Measurements from ENCODE around the gene RTTN.

The RTTN gene

DNA sequence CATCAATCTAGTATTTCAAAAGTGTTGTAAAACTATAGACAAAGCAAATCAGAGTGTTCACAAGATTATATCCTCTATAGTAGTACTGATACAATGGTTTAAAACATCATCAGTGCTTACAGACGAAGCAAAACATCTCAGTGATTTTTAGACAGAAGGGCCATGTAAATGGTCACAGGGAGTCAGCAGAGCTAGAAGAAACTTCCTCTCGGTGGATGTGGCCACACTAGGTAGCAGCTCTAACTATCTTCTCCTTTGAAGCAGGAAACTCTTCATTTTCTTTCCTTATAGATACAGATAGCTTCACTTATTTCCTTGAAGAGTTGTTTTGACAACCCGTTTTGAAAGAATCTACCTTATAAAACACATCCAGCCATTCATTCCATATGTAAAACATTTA lies 177.4 kb downstream of the RTTN start:
- no peak for DNase-seq (ENCODE audit: low read depth)

DNA sequence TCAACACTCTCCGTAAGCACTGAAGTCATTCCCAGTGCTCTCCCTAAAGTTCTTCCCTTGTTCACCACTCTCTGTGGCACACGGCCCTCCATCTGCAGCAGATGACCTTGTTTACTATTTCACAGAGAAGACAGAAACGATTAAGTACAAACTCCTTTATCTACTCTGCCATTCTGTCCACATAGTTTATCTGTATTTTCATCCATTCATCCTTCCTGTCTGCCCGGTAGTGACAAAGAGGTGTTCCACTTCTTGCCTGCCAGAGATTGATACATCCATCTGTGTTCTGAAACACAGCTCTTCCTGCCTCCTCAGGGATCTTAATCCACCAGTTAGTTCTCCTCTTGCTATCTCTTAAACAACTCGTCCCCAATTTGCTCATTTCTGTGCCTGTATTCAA lies 179.9 kb downstream of the RTTN start:
- no peak for DNase-seq (ENCODE audit: low read depth)

DNA sequence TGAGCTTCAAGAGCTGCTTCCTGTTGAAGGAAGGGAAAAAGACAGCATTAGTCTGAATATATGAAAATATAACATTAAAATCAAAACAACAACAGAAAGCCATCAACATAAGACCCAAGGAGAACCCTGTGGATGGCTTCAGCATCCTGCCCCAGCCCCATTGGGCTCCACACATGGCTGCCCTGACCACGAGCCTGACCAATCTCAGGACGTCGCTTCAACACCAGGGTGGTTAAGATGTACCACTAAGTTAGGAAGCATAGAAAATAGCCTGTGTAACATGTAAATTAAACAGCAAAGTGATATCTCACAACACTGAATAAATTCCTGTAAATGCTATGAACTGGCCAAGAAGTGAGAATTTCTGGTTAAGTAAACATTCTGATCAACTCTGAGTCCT lies 180.7 kb downstream of the RTTN start:
- no peak for DNase-seq (ENCODE audit: low read depth)

DNA sequence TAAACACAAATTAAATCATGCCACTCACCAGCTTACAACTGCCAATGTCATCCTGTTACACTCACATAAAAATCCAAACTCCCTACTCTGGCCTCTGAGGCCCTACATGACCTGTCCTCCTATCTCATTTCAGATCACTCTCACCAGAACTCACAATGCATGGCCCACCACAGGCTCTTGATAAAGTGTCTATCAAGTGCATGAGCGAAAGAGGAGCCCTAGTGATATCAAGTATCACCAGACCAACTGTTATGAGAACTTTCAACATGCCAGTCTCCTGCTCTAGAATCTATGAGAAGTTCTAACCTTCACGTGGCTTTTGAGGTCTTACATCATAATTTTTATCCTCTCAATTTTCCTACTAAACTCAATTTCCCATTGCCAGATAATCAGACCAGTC lies 181.4 kb downstream of the RTTN start:
- no peak for DNase-seq (ENCODE audit: low read depth)

DNA sequence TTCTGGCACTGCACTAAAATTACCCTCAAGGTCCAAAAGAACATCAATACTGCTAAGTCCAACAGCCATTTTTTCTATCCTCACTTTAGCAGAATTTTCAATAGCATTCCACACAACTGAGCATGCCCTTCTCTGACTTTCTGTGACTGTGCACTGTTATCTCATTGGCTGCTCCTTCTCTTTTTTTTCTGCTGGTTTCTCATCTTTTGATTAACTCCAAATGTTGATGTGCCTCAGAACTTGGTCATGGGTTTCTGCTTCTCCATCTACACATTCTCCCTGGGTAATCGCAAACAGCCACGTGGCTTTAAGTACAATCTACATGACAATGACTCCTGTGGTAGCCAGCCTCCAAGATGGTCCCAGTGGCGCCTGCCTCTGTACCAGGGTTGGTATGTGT lies 182.9 kb downstream of the RTTN start:
- no peak for DNase-seq (ENCODE audit: low read depth)

DNA sequence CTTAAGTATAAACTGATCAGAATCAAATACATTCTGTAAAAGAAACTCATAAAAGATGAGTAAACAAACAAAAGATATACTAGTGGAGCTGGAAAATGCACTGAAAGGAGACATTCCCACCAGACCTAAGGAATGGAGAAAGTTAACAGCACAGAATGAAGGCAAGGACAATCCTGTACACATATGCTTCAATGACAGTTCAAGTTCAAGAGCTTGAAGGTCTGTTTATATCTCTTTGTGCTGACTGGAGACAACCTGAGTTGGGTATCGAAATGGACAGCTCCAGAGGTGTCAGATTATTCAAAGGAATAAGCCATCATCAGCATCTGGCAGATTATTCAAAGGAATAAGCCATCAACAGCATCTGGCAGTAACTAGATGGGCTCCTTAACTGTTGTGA lies 184.0 kb downstream of the RTTN start:
- DNase-seq (ENCODE audit: low read depth) = no peak

DNA sequence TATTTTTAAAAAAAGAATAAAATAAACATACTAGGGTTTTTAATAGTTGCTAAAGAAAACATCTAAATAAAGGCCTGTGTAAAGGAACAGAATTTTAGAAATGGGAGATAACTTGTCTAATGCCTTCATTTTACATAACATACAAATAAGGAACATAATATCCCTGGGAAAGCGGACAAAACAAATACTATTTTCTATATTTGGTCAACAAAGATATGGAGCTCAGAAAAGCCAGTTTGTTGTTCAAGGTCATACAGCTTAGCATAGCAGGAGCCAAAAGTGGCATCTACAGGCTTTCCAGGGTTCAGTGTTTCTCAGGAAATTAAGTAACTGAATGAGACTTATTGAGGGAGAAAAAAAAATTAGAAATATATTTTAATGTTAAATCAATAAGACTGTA lies 184.4 kb downstream of the RTTN start:
- no peak for DNase-seq (ENCODE audit: low read depth)

DNA sequence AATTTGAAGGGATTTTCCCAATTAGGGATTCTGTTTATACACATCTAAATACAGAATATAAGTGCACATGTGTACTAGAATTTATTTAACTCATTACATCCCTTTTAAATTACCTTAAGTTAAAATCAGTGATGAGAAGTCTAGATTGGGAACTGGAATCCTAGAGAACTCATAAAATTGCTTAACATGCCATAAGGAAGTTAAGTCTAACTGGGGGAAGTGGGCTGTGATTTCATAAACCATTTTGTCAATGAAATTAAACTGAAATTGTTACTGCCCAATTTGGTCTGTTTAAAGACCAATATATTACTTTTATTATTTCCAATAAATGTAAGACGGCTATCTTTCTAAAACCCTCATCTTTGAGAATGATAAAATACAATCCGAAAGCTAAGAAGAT lies 185.5 kb downstream of the RTTN start:
- DNase-seq (ENCODE audit: low read depth) = no peak

DNA sequence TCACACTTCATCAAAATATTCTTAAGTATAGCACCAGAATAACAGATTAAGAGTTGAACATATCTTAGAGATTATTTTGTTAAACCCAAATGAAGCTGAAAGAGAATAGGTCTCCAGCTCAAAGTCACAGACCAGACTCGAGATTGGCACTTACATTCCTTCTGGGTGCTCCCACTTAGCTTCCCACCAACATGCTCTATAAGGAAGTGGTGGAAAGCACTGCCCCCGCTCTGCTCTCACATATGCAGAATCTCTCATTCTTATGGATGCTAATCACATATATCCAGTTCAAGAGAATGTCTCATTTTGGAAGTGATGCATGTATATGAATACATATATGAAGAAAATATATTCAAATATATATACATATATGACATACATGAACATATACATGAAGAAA lies 186.4 kb downstream of the RTTN start:
- DNase-seq (ENCODE audit: low read depth) = no peak

DNA sequence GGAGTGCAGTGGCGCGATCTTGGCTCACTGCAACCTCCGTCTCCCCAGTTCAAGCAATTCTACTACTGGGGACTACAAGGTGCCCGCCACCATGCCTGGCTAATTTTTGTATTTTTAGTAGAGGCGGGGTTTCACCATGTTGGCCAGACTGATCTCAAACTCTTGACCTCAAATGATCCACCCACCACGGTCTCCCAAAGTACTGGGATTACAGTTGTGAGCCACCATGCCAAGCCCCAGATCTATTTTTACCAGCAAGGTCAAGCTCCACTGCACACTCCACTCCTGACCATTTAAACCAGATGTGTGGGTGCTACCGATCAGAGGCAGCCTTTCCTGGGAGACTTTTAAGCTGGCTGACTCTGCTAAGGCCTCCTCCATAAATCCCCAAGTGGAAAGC lies 190.4 kb downstream of the RTTN start:
- DNase-seq (ENCODE audit: low read depth) = no peak

DNA sequence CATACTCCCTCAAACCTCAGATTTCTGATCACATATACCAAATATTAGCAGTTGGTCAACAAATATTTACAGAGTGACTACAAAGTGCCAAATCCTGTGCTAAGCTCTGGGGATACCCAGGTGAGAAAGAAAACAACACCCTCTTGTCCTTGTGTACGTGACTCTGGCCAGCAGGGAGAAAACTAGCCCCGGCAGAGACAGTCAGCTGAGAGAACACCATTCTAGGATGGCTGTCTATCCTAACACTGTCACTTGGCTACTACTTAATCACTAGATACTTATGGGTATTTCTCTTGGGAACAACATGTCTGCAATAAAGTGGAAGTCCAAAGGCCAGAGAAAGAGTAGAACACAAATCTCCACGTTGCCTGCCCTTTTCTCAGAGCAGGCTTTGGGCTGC lies 199.9 kb downstream of the RTTN start:
- DNase-seq (ENCODE audit: low read depth) = no peak

DNA sequence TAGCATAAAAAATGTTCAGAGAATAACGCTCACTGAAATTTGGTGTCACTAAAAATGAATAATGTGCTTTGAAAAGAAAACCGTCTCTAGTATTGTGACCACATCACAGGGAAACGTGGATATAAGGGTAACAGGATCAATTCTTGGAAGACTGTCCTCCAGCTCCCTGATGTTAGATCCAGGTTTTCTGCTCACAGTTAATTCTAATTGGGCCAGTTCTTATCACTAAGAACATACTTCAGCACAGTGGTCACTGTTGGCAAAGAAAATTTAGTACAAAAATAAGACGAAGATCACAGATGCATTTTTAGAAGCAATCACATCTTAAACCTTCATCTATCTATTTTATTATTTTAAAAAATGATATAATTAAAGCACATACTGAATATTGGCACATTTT lies 200.8 kb downstream of the RTTN start:
- no peak for DNase-seq (ENCODE audit: low read depth)

DNA sequence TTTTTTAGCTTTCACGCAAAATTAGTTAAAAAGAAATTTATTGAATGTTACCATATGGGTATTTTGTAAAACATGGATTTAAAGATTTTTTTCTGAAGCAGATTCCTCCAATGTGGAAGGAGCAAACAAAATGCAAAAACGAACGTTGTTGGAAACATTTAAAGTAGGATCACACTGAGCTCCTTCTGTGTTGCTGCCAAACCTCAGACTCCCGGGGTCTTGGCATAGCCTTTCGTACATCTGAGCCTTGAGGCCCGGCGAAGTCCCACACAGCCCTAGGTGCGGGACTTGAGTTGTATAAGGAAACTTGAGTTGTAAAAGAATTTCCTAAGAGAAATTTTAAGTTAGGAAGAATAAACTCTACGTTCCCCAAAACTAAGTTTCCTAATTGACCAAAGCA lies 205.8 kb downstream of the RTTN start:
- DNase-seq (ENCODE audit: low read depth) = no peak

DNA sequence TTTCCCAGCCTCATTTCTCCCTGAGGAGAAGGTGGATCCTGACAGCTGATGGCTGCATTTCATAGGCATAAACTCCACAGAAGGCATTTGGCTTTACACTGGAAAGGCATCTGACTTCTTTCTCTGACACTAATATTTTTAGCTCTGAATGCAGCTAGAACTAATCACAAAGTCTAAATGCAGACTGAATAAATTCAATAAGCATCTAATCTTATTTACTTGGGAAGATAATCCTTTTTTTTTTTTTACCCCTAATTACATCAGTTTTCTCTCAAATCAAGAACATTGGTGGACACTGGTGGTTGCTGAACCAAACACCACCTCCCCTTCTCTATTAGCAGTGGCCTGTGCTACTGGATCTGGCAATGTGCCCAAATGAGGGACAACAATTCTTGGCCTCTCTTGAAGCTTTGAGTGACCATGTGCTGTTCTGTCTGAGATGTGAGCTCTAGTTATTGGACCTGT lies 206.9 kb downstream of the RTTN start:
- no peak for DNase-seq (ENCODE audit: low read depth)

DNA sequence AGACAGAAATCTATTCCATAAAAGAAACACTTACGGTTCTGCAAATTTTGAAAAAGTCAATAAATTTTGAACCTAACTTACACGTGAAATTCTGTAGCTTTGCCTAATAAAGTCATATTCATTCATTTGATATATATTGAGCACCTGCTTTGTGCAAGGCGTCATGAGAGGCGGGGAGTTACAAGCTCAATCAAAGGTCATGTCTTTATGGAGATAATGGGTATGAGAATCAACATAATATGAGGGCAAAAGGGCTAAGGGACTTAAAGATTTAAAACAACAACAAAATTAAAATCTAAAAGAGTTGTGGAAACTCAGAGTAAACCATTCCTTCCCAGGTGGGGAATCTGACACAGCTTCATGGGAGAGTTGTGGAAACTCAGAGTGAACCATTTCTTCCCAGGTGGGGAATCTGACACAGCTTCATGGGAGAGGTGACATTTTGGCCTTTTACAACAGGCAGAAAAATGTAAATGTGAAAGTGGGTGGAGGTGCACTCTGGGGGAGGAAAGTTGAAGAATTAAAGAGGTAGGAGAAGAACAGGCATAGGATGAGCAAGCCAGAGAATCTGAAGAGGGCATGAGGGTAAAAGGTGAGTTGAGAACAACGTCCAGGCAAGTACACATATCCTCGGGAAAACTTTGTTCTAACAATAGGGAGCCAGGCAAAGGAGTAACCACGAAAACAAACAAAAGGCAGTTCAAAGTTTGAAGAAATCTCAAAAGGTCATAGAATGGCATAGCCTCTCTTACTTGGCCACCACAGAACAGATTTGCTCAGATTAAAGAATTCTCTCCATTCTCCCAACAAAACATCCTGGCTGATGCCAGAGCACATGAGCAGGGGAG lies 208.3 kb downstream of the RTTN start:
- DNase-seq (ENCODE audit: low read depth) = no peak

DNA sequence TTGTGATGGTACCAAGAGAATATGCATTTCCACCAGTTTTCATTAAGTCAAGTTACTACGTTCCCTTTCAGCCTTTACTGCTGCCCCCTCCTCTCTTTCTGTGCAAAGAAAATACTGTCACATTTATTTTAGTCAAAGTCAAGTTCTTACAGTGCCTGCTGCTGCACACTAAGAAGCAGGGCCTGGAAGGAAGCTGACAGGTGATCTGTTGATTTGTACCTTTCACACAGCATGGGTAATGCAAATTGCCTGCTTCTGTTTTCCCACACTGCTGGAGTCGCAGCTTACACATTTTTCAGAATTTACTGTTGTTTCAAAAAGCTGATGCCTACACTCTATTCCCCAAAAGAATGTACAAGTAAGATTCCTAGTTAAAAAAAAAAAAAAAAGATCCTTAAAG lies 209.1 kb downstream of the RTTN start:
- DNase-seq (ENCODE audit: low read depth) = no peak

DNA sequence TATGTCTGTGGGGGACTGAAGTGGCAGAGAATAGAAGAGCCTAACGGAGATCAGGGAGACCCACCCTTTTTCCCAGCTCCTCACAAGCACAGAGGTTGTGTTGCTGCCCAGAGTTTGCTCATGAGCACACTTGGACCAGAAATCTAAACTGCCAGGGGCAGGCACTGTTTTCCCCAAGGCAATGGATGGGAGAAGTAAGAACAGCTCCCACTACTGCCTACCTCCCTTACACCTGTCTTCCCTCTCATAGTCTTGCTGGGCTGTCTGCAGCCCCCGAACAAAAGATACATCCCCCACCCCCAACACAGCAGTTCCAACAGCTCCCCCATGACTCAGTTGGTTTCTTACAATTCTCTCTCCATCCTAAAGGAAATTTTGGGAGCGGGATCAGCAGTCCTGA lies 209.7 kb downstream of the RTTN start:
- DNase-seq (ENCODE audit: low read depth) = no peak

DNA sequence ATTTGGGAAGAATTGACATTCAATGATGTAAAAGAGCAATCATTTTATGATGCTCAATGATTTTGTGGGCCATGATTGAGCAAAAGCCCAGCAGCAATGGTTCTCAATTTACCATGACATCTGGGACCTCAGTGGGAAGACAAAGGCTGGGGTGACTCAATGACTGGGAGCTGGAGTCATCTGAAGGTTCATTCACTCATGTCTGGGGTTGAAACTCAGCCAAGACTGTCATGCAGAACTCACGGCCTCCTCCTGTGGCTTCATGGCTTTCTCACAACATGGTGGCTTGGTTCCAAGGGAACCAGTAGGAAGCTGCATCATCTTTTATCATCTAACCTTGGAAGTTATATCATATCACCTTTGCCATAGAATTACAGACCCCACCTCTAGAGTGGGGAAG lies 212.7 kb downstream of the RTTN start:
- DNase-seq (ENCODE audit: low read depth) = no peak

DNA sequence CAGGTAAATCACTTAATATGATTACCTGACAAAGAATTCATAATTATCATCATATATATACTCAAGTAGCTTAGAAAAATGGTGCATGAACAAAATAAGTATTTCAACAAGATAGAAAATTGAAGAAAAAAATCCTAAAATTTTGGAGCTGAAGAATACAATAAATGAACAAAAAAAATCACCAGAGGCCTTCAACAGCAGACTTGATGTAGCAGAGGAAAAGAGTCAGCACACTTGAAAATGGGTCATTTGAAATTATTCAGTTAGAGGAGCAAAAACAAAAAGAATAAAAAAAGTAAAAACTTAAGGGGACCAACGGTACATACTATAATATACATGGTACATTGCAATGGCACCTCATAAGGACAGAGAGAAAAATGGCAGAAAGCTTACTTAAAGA lies 217.6 kb downstream of the RTTN start:
- no peak for DNase-seq (ENCODE audit: low read depth)

DNA sequence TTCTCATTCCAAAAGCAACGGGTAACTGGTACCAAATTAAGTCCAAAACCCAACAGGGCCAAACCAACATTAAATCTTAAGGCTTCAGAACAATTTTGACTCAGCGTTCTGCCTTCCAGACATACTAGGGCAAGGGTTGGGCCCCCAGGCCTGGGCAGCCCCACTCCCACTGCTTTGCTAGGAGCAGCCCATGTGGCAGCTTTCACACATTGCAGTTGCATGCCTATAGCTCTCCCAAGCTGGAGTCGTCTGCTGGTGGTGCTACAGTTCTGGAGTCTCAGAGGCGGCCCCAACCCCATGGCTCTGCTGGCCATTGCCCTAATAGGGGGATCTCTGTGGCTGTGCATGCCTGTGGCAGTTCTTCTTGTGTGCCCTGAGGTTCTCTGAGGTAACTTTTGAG lies 220.2 kb downstream of the RTTN start:
- no peak for DNase-seq (ENCODE audit: low read depth)

DNA sequence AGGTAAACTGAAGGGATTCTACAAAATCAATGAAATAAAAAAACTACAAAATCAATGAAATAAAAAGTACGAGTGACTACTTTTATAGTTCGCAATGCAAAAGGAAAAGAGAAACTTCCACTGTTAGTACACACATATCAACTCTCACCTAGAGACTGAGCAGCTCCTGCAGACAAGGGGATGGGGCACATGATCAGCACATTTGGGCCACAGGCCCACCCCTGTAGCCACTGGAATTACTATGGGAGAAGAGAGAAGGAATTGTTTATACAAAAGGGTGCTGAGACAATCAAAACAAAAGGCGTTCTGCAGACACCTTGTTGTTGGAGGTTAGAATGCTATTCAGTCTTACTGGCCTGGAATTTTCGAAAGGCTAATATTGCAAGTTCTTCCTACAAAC lies 223.1 kb downstream of the RTTN start:
- no peak for DNase-seq (ENCODE audit: low read depth)

DNA sequence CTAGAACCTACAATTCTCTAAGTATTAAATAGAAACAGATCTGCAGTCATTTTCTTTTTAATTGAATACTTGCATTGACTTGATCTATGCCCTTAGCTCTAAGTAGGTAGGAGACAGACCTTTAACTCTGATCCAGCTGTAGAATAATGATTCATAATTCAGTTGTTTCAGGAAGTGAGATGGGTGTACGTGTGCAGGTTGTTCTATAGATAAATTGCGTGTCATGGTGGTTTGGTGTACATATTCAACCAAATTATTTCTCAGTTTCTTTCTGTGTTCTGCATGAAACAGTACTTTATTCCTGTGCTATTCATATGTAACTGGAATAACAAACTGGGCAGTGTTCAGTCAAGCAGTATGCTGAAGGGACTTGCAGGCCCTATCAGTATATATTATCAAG lies 223.5 kb downstream of the RTTN start:
- DNase-seq (ENCODE audit: low read depth) = no peak

DNA sequence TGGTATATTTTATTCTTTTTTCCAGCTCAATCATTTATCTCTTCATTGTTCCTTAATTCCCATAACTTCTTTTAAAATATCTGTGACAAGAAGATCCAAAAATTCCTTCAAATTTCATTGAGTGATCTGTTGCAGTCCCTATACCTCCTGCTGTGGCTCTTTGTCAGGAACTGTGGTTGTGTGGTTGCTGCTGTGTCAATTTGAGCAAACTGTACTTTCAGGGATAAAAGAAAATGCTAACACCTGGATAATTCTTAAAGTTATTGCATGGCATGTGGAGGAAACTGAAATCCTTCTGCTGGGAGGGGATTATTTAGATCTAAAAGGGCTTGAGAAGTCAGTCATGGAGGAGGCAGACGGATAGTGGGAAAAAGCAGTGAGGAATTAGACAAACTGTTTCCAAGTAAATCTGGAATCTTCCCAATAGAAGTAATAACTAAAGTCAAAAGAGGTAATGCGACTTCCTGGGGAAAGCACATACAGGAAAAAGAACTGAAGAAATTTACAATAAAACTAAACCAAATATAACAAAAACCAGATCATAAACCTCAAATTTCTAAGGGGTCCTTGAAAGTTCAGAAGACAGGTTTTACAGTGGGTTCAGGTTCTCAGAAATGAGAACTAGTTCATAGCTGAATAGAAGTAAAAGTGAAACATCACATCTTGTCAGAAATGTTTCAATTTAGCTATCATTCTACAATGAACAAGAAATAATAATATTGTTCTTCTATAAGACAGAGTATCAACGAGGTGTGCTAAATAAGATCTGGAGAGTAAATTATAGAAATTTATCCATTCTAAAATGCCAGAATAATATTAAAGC lies 224.3 kb downstream of the RTTN start:
- DNase-seq (ENCODE audit: low read depth) = no peak

DNA sequence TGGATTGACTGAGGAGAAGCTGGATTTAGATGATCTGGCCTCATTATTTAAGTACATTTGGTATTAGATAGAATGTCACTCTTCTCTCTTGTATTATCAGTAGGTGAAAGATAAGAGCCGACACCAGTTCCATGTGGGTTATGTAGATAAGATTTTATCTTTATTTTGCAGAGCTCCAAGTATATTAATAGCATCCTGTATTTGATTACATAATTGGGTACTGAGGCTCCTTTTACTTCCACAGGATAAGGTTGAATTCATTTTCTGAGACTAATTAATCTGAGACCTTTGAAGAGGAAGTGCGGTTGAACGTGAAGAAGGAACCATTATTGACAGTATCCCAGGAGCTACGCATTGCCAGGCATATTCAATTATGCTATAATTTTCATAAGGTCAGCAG lies 225.0 kb downstream of the RTTN start:
- DNase-seq (ENCODE audit: low read depth) = no peak

All from stimulated activated CD8-positive, alpha-beta memory T cell treated with anti-CD3 and anti-CD28 coated beads, Interleukin-7, amount 100 ng/mL, for 24 hours (primary cell).